CD4-positive, alpha-beta T cell treated with Interferon gamma for 1 hour (primary cell): ENCODE measurements around the gene KCNK7.
"Not testable (repeated sequence)": the region's sequence is repeated elsewhere in the genome, so short reads cannot be mapped to it uniquely, and the experiment has no call there.

Experiments used
- DNase-seq: peaks from one replicate; pipeline ENCODE4 v3.0.0-alpha.2; 2020

The KCNK7 gene

GRCh38 chr11:65571420-65571819 lies 24.2 kb downstream of the KCNK7 start:
- DNase-seq: no peak

GRCh38 chr11:65569973-65570918 lies 25.4 kb downstream of the KCNK7 start, which contains the start of gene ZNRD2:
Gene ZNRD2 (plus strand): TSS chr11:65570477. CDS start chr11:65570492, 15 bp downstream.
- peak; percentile 99 for DNase-seq

GRCh38 chr11:65569164-65569972 lies 26.2 kb downstream of the KCNK7 start:
- no peak for DNase-seq

- DNase-seq: peak; percentile 71
These were observed 29.8 kb downstream of the KCNK7 start for GRCh38 chr11:65565624-65566453.

GRCh38 chr11:65564879-65565559 lies 30.6 kb downstream of the KCNK7 start:
- DNase-seq: not testable (repeated sequence)

GRCh38 chr11:65563601-65564000 lies 32.0 kb downstream of the KCNK7 start:
- DNase-seq: no peak

- DNase-seq: no peak
These were observed 32.8 kb downstream of the KCNK7 start for GRCh38 chr11:65562788-65563187.

- DNase-seq: no peak
These were observed 33.6 kb downstream of the KCNK7 start for GRCh38 chr11:65562020-65562419.

- no peak for DNase-seq
These were observed 34.8 kb downstream of the KCNK7 start for GRCh38 chr11:65560555-65561418.

- no peak for DNase-seq
These were observed 35.6 kb downstream of the KCNK7 start for GRCh38 chr11:65559951-65560537.

GRCh38 chr11:65559535-65559934 lies 36.1 kb downstream of the KCNK7 start:
- DNase-seq: no peak

- no peak for DNase-seq
These were observed 36.6 kb downstream of the KCNK7 start for GRCh38 chr11:65558930-65559509.

GRCh38 chr11:65558002-65558929 lies 37.3 kb downstream of the KCNK7 start, which contains the start of gene LTBP3:
Gene LTBP3 (minus strand): TSS chr11:65558359. CDS start chr11:65557959, 400 bp downstream.
- peak; percentile 40 for DNase-seq

GRCh38 chr11:65557280-65558001 lies 38.2 kb downstream of the KCNK7 start:
- DNase-seq: no peak

- no peak for DNase-seq
These were observed 38.9 kb downstream of the KCNK7 start for GRCh38 chr11:65556470-65557279.

- no peak for DNase-seq
These were observed 39.8 kb downstream of the KCNK7 start for GRCh38 chr11:65555693-65556231.

GRCh38 chr11:65554842-65555430 lies 40.7 kb downstream of the KCNK7 start:
- no peak for DNase-seq
